H9 (cell line): ENCODE measurements around the gene PLA2R1. TPM values are rescaled to one million over a fixed set of nuclear protein-coding genes. Genes with fewer than 3 reads are reported as not detected.

ENCODE experiments used
- DNase-seq: peaks from one replicate; pipeline ENCODE4 v3.0.0-alpha.2; 2017
- H2AFZ ChIP-seq: one replicate; pipeline ENCODE4 v1.6.1; 2013; ENCODE audit warnings: mild to moderate bottlenecking, low read length, control low read depth, moderate library complexity
- H2AK5ac ChIP-seq: 2 replicates; pipeline ENCODE4 v1.6.1; 2013; ENCODE audit warnings: low read length, control low read depth, mixed read lengths; ENCODE audit not compliant: insufficient read length
- H2BK120ac ChIP-seq: one replicate; pipeline ENCODE4 v1.6.1; 2013; ENCODE audit warnings: low read depth, mild to moderate bottlenecking, low read length, control low read depth, inconsistent platforms; ENCODE audit not compliant: poor library complexity, severe bottlenecking
- H2BK12ac ChIP-seq: 2 replicates; pipeline ENCODE4 v1.6.1; 2013; ENCODE audit warnings: low read length, control low read depth, mixed read lengths, low read depth; ENCODE audit not compliant: insufficient read length
- H2BK15ac ChIP-seq: 2 replicates; pipeline ENCODE4 v1.6.1; 2013; ENCODE audit warnings: low read depth, low read length, control low read depth
- H2BK20ac ChIP-seq: one replicate; pipeline ENCODE4 v1.6.1; 2013; ENCODE audit warnings: low read depth, mild to moderate bottlenecking, low read length, control low read depth, inconsistent platforms; ENCODE audit not compliant: poor library complexity, severe bottlenecking
- H2BK5ac ChIP-seq: 2 replicates; pipeline ENCODE4 v1.6.1; 2013; ENCODE audit warnings: low read length, control low read depth, mixed read lengths; ENCODE audit not compliant: insufficient read length
- H3K14ac ChIP-seq: 2 replicates; pipeline ENCODE4 v1.6.1; 2013; ENCODE audit warnings: low read length, control low read depth; ENCODE audit not compliant: insufficient read depth
- H3K18ac ChIP-seq: 2 replicates; pipeline ENCODE4 v1.6.1; 2013; ENCODE audit warnings: low read depth, mild to moderate bottlenecking, mixed read lengths, low read length, control low read depth; ENCODE audit not compliant: insufficient read length
- H3K23ac ChIP-seq: 2 replicates; pipeline ENCODE4 v1.6.1; 2013; ENCODE audit warnings: low read length, control low read depth, mixed read lengths, low read depth; ENCODE audit not compliant: insufficient read length
- H3K23me2 ChIP-seq: 2 replicates; pipeline ENCODE4 v1.6.1; 2013; ENCODE audit warnings: low read depth, mild to moderate bottlenecking, mixed read lengths, low read length, control low read depth; ENCODE audit not compliant: insufficient read length, poor library complexity, severe bottlenecking
- H3K27ac ChIP-seq: 2 replicates; pipeline ENCODE4 v1.5.1; 2013; ENCODE audit warnings: low read length, control low read depth, mixed read lengths, low read depth; ENCODE audit not compliant: insufficient read length
- H3K27me3 ChIP-seq: 2 replicates; pipeline ENCODE4 v1.6.1; 2013; ENCODE audit warnings: low read length, control low read depth, inconsistent platforms; ENCODE audit not compliant: insufficient read depth
- H3K4ac ChIP-seq: 2 replicates; pipeline ENCODE4 v1.6.1; 2013; ENCODE audit warnings: low read depth, mild to moderate bottlenecking, control low read depth, inconsistent platforms, low read length, moderate library complexity
- H3K4me1 ChIP-seq: 2 replicates; pipeline ENCODE4 v1.6.1; 2013; ENCODE audit warnings: low read length, control low read depth, inconsistent platforms; ENCODE audit not compliant: insufficient read depth
- H3K4me2 ChIP-seq: 2 replicates; pipeline ENCODE4 v1.6.1; 2013; ENCODE audit warnings: low read length, control low read depth, mixed read lengths; ENCODE audit not compliant: insufficient read length, insufficient read depth
- H3K56ac ChIP-seq: 2 replicates; pipeline ENCODE4 v1.6.1; 2013; ENCODE audit warnings: low read depth, mild to moderate bottlenecking, mixed read lengths, low read length, control low read depth; ENCODE audit not compliant: insufficient read length
- H3K79me1 ChIP-seq: 2 replicates; pipeline ENCODE4 v1.6.1; 2013; ENCODE audit warnings: low read depth, mild to moderate bottlenecking, moderate library complexity, low read length, control low read depth, inconsistent platforms; ENCODE audit not compliant: insufficient read depth, poor library complexity, severe bottlenecking
- H3K79me2 ChIP-seq: 2 replicates; pipeline ENCODE4 v1.6.1; 2013; ENCODE audit warnings: low read length, control low read depth, inconsistent platforms; ENCODE audit not compliant: insufficient read depth
- H3K9ac ChIP-seq: 2 replicates; pipeline ENCODE4 v1.6.1; 2013; ENCODE audit warnings: low read length, control low read depth, mixed read lengths; ENCODE audit not compliant: insufficient read length; ENCODE audit errors: extremely low read depth
- H3K9me3 ChIP-seq: one replicate; pipeline ENCODE4 v1.6.1; 2013; ENCODE audit warnings: low read depth, low read length, inconsistent platforms; ENCODE audit not compliant: control insufficient read depth
- H3T11ph ChIP-seq: one replicate; pipeline ENCODE4 v1.6.1; 2013; ENCODE audit warnings: mild to moderate bottlenecking, low read length, control low read depth, inconsistent platforms
- H4K20me1 ChIP-seq: one replicate; pipeline ENCODE4 v1.6.1; 2013; ENCODE audit not compliant: control insufficient read depth, insufficient read length, insufficient read depth
- H4K5ac ChIP-seq: 2 replicates; pipeline ENCODE4 v1.6.1; 2013; ENCODE audit warnings: low read depth, mild to moderate bottlenecking, mixed read lengths, low read length, control low read depth; ENCODE audit not compliant: insufficient read length
- H4K8ac ChIP-seq: replicated peaks from 2 replicates; pipeline ENCODE4 v1.6.1; 2013; ENCODE audit warnings: low read length, control low read depth, mixed read lengths, low read depth; ENCODE audit not compliant: insufficient read length
- H4K91ac ChIP-seq: 2 replicates; pipeline ENCODE4 v1.6.1; 2013; ENCODE audit warnings: low read depth, mild to moderate bottlenecking, moderate library complexity, mixed read lengths, low read length, control low read depth; ENCODE audit not compliant: insufficient read length
- H3K27ac Mint-ChIP-seq, 3 experiments: 2 replicates in 2 of 3; 3 replicates in 1 of 3; pipeline ENCODE4 v1.8.0; 2020 to 2021; ENCODE audit warnings: mixed read lengths in 3 of 3, mild to moderate bottlenecking in 1 of 3, moderate library complexity in 1 of 3
- H3K27me3 Mint-ChIP-seq: 2 replicates; pipeline ENCODE4 v1.8.0; 2021; ENCODE audit warnings: low read depth, mild to moderate bottlenecking, moderate library complexity, mixed read lengths
- H3K36me3 Mint-ChIP-seq, 3 experiments: 2 replicates in 2 of 3; 3 replicates in 1 of 3; pipeline ENCODE4 v1.8.0; 2020 to 2021; ENCODE audit warnings: low read depth in 3 of 3, mixed read lengths in 3 of 3; ENCODE audit not compliant: insufficient read depth in 1 of 3
- H3K4me1 Mint-ChIP-seq, 2 experiments: 2 replicates each; pipeline ENCODE4 v1.8.0; 2020; ENCODE audit warnings: mixed read lengths in 2 of 2
- H3K4me3 Mint-ChIP-seq, 2 experiments: 2 replicates in 1 of 2; 3 replicates in 1 of 2; pipeline ENCODE4 v1.8.0; 2020 to 2021; ENCODE audit warnings: mild to moderate bottlenecking in 2 of 2, mixed read lengths in 2 of 2, moderate library complexity in 1 of 2
- H3K9me3 Mint-ChIP-seq, 2 experiments: 2 replicates in 1 of 2; 3 replicates in 1 of 2; pipeline ENCODE4 v1.8.0; 2020; ENCODE audit warnings: mild to moderate bottlenecking in 2 of 2, mixed read lengths in 2 of 2, moderate library complexity in 1 of 2
- total RNA-seq: library from RNA; stranded (reverse); gene quantifications from 2 replicates; pipeline ENCODE4 v1.2.1, GENCODE V29; 2021
- TF ChIP-seq, protein P1 (sequence below): fragments of 200-600 bp; sonication (generic); conservative IDR thresholded peaks from 3 replicates; pipeline ENCODE4 v1.8.0; 2021; ENCODE audit warnings: antibody characterized with exemption, mild to moderate bottlenecking

The PLA2R1 gene
- total RNA-seq, 1 experiment from 2014 or later = 0.83 TPM

DNA sequence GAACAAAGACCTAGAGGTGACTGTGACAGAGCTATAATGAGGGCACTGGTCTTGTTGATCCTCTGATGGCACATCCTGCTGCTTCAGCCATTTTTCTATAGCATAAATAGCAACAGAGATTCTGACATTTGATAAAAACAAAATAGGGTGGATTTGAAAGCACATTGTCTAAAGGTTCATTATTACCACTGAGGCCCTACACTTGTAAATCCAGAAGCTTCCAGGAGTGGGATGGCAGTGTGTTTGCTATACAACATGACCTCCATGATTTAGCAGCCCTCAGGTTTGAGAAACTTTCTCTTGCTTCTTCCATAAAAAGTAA is 171.2 kb downstream of the PLA2R1 start:
- no peak overlapping the region for H2AFZ ChIP-seq
- no peak overlapping the region for H4K8ac ChIP-seq
- no peak overlapping the region for H3K4me2 ChIP-seq
- Mint-ChIP-seq H3K9me3 (no peaks in the 10 kb centered on the region), H3K27ac (no peak overlapping the region), H3K36me3 (no peaks in the 10 kb centered on the region), H3K27me3 (peaks cover 2% of the 10 kb centered on the region; the same call in 1 of the 2 replicates), H3K4me1 (peaks cover 7 to 14% of the 10 kb centered on the region in 2 experiments), H3K4me3 (no peak overlapping the region)
- no peak overlapping the region for H3K4ac ChIP-seq
- no peak overlapping the region for H4K5ac ChIP-seq
- H2BK12ac ChIP-seq = no peak overlapping the region
- H3T11ph ChIP-seq = no peak overlapping the region
- H2BK120ac ChIP-seq = no peak overlapping the region
- H2BK15ac ChIP-seq = no peak overlapping the region
- no peak overlapping the region for H3K9ac ChIP-seq
- H3K27me3 ChIP-seq = 0 out of 2 replicates have a peak, but pooled peaks cover 3% of the 10 kb centered on the region
- no peak overlapping the region for H3K27ac ChIP-seq
- H3K79me1 ChIP-seq = no peaks in the 10 kb centered on the region
- TF ChIP-seq, protein P1, sequence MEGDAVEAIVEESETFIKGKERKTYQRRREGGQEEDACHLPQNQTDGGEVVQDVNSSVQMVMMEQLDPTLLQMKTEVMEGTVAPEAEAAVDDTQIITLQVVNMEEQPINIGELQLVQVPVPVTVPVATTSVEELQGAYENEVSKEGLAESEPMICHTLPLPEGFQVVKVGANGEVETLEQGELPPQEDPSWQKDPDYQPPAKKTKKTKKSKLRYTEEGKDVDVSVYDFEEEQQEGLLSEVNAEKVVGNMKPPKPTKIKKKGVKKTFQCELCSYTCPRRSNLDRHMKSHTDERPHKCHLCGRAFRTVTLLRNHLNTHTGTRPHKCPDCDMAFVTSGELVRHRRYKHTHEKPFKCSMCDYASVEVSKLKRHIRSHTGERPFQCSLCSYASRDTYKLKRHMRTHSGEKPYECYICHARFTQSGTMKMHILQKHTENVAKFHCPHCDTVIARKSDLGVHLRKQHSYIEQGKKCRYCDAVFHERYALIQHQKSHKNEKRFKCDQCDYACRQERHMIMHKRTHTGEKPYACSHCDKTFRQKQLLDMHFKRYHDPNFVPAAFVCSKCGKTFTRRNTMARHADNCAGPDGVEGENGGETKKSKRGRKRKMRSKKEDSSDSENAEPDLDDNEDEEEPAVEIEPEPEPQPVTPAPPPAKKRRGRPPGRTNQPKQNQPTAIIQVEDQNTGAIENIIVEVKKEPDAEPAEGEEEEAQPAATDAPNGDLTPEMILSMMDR = no peak
- no peak overlapping the region for H2AK5ac ChIP-seq
- H2BK20ac ChIP-seq = no peak overlapping the region
- H3K23me2 ChIP-seq = no peaks in the 10 kb centered on the region
- H3K79me2 ChIP-seq = no peaks in the 10 kb centered on the region
- H2BK5ac ChIP-seq = no peak overlapping the region
- H3K14ac ChIP-seq = no peak overlapping the region
- H4K20me1 ChIP-seq = no peaks in the 10 kb centered on the region
- H3K23ac ChIP-seq = no peak overlapping the region
- no peak overlapping the region for H3K18ac ChIP-seq
- H3K4me1 ChIP-seq = no peaks in the 10 kb centered on the region; the same call in 1 of the 2 replicates
- H3K56ac ChIP-seq = no peak overlapping the region
- H3K9me3 ChIP-seq = no peaks in the 10 kb centered on the region
- no peak for DNase-seq
- H4K91ac ChIP-seq = no peak overlapping the region
